ENCODE results near the gene IFI6.

GRCh38 chr1:27661412-27662075 lies 10.4 kb downstream of the IFI6 start:
- TF ChIP-seq EZH2phosphoT487 (IDR thresholded peaks at IDR 0.05; ENCODE audit: insufficient read depth, low read depth) (no peak), EZH2 (IDR thresholded peaks at IDR 0.05; ENCODE audit: insufficient read depth, poor library complexity, severe bottlenecking) (no peak)
